ENCODE data around the gene PLCB4. TPM values are rescaled to one million over a fixed set of nuclear protein-coding genes. Genes with fewer than 3 reads are reported as not detected.

Gene PLCB4
- total and polyA plus RNA-seq, 2 donors (not counting 1 experiment from before 2014, with no cell fraction given) = 7.3 to 13.7 TPM

DNA sequence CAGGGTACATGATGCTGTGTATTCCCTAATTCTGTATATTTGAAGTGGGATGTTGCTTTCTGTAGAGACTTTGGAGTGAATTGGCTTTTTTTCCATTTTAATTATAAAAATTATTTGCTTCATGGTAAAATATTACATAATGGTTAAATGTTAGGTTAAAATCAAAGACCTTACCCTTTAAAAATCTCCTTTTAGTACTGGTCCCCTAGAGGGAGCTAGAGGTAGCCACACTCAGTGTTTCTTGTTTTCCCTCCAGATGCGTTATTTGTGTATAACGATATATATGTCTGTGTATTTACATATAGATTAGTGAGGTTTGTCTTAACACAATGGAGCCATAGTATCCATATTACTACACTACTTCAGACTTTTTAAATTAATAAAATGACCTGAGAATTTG, 146.7 kb downstream of the PLCB4 start:
- H3K27ac ChIP-seq (ENCODE audit: insufficient read depth, low read length) = no peak overlapping the region
- no peak overlapping the region for H2AFZ ChIP-seq (ENCODE audit: low read length)
- no peaks in the 10 kb centered on the region for H3K36me3 ChIP-seq (ENCODE audit: control insufficient read depth, insufficient read depth, low read length)
- peaks cover 5% of the 10 kb centered on the region for H3K4me1 ChIP-seq (ENCODE audit: control insufficient read depth, extremely low read depth, insufficient read depth, low read length)
- H3K9me3 ChIP-seq (ENCODE audit: control insufficient read depth, insufficient read depth, low read depth, low read length) = no peaks in the 10 kb centered on the region
- no peaks in the 10 kb centered on the region for H3K27me3 ChIP-seq (ENCODE audit: control insufficient read depth, insufficient read depth, low read length)
- H3K4me3 ChIP-seq (replicated peaks in 1 of 4; ENCODE audit: control extremely low read depth in 1 of 4, insufficient read depth in 1 of 4, low read depth in 3 of 4, low read length in 4 of 4) = no peak overlapping the region
- no peaks in the 10 kb centered on the region for H4K20me1 ChIP-seq (ENCODE audit: control insufficient read depth, extremely low read depth, insufficient read depth, low read length)
- H3K4me2 ChIP-seq (ENCODE audit: extremely low read depth, insufficient read depth, low read length) = no peak overlapping the region
- TF ChIP-seq CTCF (conservative IDR thresholded peaks at IDR 0.05 in 1 of 2, IDR thresholded peaks at IDR 0.05 in 1 of 2; ENCODE audit: low read depth in 1 of 2, low read length in 2 of 2) (peak; percentile 19 to 42), EZH2 (IDR thresholded peaks at IDR 0.05; ENCODE audit: low read length, missing control alignments) (no peak)
- no peak overlapping the region for H3K9ac ChIP-seq (ENCODE audit: insufficient read depth, low read length)
- no peaks in the 10 kb centered on the region for H3K79me2 ChIP-seq (ENCODE audit: control insufficient read depth, insufficient read depth, low read length)
- peak in 1 of 2 donors; percentile 33 for DNase-seq (ENCODE audit: low read depth in 2 of 2)

- no peaks in the 10 kb centered on the region for H3K36me3 ChIP-seq (ENCODE audit: control insufficient read depth, insufficient read depth, low read length)
- no peak overlapping the region for H3K9ac ChIP-seq (ENCODE audit: insufficient read depth, low read length)
- peak; percentile 52 to 69 for DNase-seq (ENCODE audit: low read depth in 2 of 2)
- H2AFZ ChIP-seq (ENCODE audit: low read length) = no peak overlapping the region
- peak overlapping the region; percentile 8 for H3K4me2 ChIP-seq (ENCODE audit: extremely low read depth, insufficient read depth, low read length)
- no peak for TF ChIP-seq EZH2 (IDR thresholded peaks at IDR 0.05; ENCODE audit: low read length, missing control alignments)
- no peak for TF ChIP-seq CTCF (conservative IDR thresholded peaks at IDR 0.05 in 1 of 2, IDR thresholded peaks at IDR 0.05 in 1 of 2; ENCODE audit: low read depth in 1 of 2, low read length in 2 of 2)
- H3K79me2 ChIP-seq (ENCODE audit: control insufficient read depth, insufficient read depth, low read length) = no peaks in the 10 kb centered on the region
- H3K27ac ChIP-seq (ENCODE audit: insufficient read depth, low read length) = no peak overlapping the region
- H3K27me3 ChIP-seq (ENCODE audit: control insufficient read depth, insufficient read depth, low read length) = no peaks in the 10 kb centered on the region
- H3K4me3 ChIP-seq (replicated peaks in 1 of 4; ENCODE audit: control extremely low read depth in 1 of 4, insufficient read depth in 1 of 4, low read depth in 3 of 4, low read length in 4 of 4) = no peak overlapping the region
- H3K4me1 ChIP-seq (ENCODE audit: control insufficient read depth, extremely low read depth, insufficient read depth, low read length) = peaks cover 5% of the 10 kb centered on the region
- H3K9me3 ChIP-seq (ENCODE audit: control insufficient read depth, insufficient read depth, low read depth, low read length) = no peaks in the 10 kb centered on the region
- no peaks in the 10 kb centered on the region for H4K20me1 ChIP-seq (ENCODE audit: control insufficient read depth, extremely low read depth, insufficient read depth, low read length)
Measured at GRCh38 chr20:9218531-9218961, 149.7 kb downstream of the PLCB4 start.

- TF ChIP-seq CTCF (conservative IDR thresholded peaks at IDR 0.05 in 1 of 2, IDR thresholded peaks at IDR 0.05 in 1 of 2; ENCODE audit: low read depth in 1 of 2, low read length in 2 of 2) = no peak
- TF ChIP-seq EZH2 (IDR thresholded peaks at IDR 0.05; ENCODE audit: low read length, missing control alignments) = no peak
- H3K36me3 ChIP-seq (ENCODE audit: control insufficient read depth, insufficient read depth, low read length) = no peaks in the 10 kb centered on the region
- H3K4me3 ChIP-seq (replicated peaks in 1 of 4; ENCODE audit: control extremely low read depth in 1 of 4, insufficient read depth in 1 of 4, low read depth in 3 of 4, low read length in 4 of 4) = no peak overlapping the region
- H3K27me3 ChIP-seq (ENCODE audit: control insufficient read depth, insufficient read depth, low read length) = no peaks in the 10 kb centered on the region
- H3K27ac ChIP-seq (ENCODE audit: insufficient read depth, low read length) = no peak overlapping the region
- H2AFZ ChIP-seq (ENCODE audit: low read length) = no peak overlapping the region
- DNase-seq (ENCODE audit: low read depth in 2 of 2) = peak; percentile 29 to 96
- no peak overlapping the region for H3K4me2 ChIP-seq (ENCODE audit: extremely low read depth, insufficient read depth, low read length)
- no peaks in the 10 kb centered on the region for H3K9me3 ChIP-seq (ENCODE audit: control insufficient read depth, insufficient read depth, low read depth, low read length)
- peaks cover 5% of the 10 kb centered on the region for H3K4me1 ChIP-seq (ENCODE audit: control insufficient read depth, extremely low read depth, insufficient read depth, low read length)
- H3K79me2 ChIP-seq (ENCODE audit: control insufficient read depth, insufficient read depth, low read length) = no peaks in the 10 kb centered on the region
- no peak overlapping the region for H3K9ac ChIP-seq (ENCODE audit: insufficient read depth, low read length)
- no peaks in the 10 kb centered on the region for H4K20me1 ChIP-seq (ENCODE audit: control insufficient read depth, extremely low read depth, insufficient read depth, low read length)
Measured at GRCh38 chr20:9220874-9221547, 152.1 kb downstream of the PLCB4 start.

All from fibroblast of lung (primary cell).